Progenitor cell of endocrine pancreas (in vitro differentiated cells): ENCODE measurements around the gene BCAP31. TPM values are rescaled to one million over a fixed set of nuclear protein-coding genes. Genes with fewer than 3 reads are reported as not detected.
A peak's percentile ranks its signal among the peaks of the same experiment; 100 is the strongest.
"Not testable (repeated sequence)": the region's sequence is repeated elsewhere in the genome, so short reads cannot be mapped to it uniquely, and the experiment has no call there.

Experiments
- DNase-seq: peaks from one replicate; pipeline ENCODE4 v3.0.0; 2021; ENCODE audit warnings: low spot score; ENCODE audit not compliant: unreplicated experiment
- H3K27ac Mint-ChIP-seq: 2 replicates; pipeline ENCODE4 v1.8.0; 2021; ENCODE audit warnings: mild to moderate bottlenecking, moderate library complexity, mixed read lengths
- H3K27me3 Mint-ChIP-seq: 2 replicates; pipeline ENCODE4 v1.8.0; 2021; ENCODE audit warnings: mixed read lengths
- H3K36me3 Mint-ChIP-seq: 2 replicates; pipeline ENCODE4 v1.8.0; 2022; ENCODE audit warnings: mixed read lengths; ENCODE audit not compliant: insufficient read depth
- H3K4me1 Mint-ChIP-seq: 2 replicates; pipeline ENCODE4 v1.8.0; 2021; ENCODE audit warnings: low read depth, mixed read lengths
- H3K4me3 Mint-ChIP-seq: 2 replicates; pipeline ENCODE4 v1.8.0; 2021; ENCODE audit warnings: low read depth, mild to moderate bottlenecking, moderate library complexity, mixed read lengths
- H3K9me3 Mint-ChIP-seq: 2 replicates; pipeline ENCODE4 v1.8.0; 2021; ENCODE audit warnings: low read depth, mixed read lengths
- CTCF ChIP-seq: fragments of 200-600 bp; sonication (generic); IDR thresholded peaks from one replicate; pipeline ENCODE4 v1.5.0; 2021; ENCODE audit warnings: antibody characterized with exemption, mild to moderate bottlenecking; ENCODE audit not compliant: unreplicated experiment
- total RNA-seq: library from RNA; stranded (reverse); gene quantifications from 2 replicates; pipeline ENCODE4 v1.2.1, GENCODE V29; 2021

BCAP31 gene
- total RNA-seq, 1 donor from 2014 or later = 142 TPM

- no peak for DNase-seq
- Mint-ChIP-seq H3K27ac (no peak overlapping the region), H3K27me3 (no peaks in the 10 kb centered on the region), H3K9me3 (peaks cover 16% of the 10 kb centered on the region), H3K4me1 (peaks cover 1% of the 10 kb centered on the region), H3K36me3 (peaks cover 9% of the 10 kb centered on the region), H3K4me3 (no peak overlapping the region)
- TF ChIP-seq CTCF = no peak
Observed at GRCh38 chrX:153709726-153710674, 14.2 kb downstream of the BCAP31 start.

- Mint-ChIP-seq H3K27ac (peak overlapping the region; percentile 37), H3K4me3 (no peak overlapping the region), H3K4me1 (peaks cover 1% of the 10 kb centered on the region), H3K36me3 (peaks cover 6% of the 10 kb centered on the region), H3K9me3 (peaks cover 9% of the 10 kb centered on the region), H3K27me3 (no peaks in the 10 kb centered on the region)
- peak; percentile 63 for TF ChIP-seq CTCF
- DNase-seq = peak; percentile 56
Observed at GRCh38 chrX:153708415-153708814, 15.8 kb downstream of the BCAP31 start.

GRCh38 chrX:153707406-153707805 is 16.8 kb downstream of the BCAP31 start:
- TF ChIP-seq CTCF = no peak
- H3K27ac Mint-ChIP-seq = no peak overlapping the region
- H3K4me3 Mint-ChIP-seq = no peak overlapping the region
- peaks cover 6% of the 10 kb centered on the region for H3K36me3 Mint-ChIP-seq
- peaks cover 1% of the 10 kb centered on the region for H3K4me1 Mint-ChIP-seq
- no peaks in the 10 kb centered on the region for H3K27me3 Mint-ChIP-seq
- no peak for DNase-seq
- peaks cover 7% of the 10 kb centered on the region for H3K9me3 Mint-ChIP-seq

- no peak for TF ChIP-seq CTCF
- H3K4me3 Mint-ChIP-seq = no peak overlapping the region
- DNase-seq = no peak
- no peaks in the 10 kb centered on the region for H3K27me3 Mint-ChIP-seq
- peaks cover 5% of the 10 kb centered on the region for H3K36me3 Mint-ChIP-seq
- H3K9me3 Mint-ChIP-seq = peaks cover 7% of the 10 kb centered on the region
- peak overlapping the region; percentile 67 for H3K27ac Mint-ChIP-seq
- H3K4me1 Mint-ChIP-seq = peaks cover 1% of the 10 kb centered on the region
Observed at GRCh38 chrX:153706799-153707198, 17.4 kb downstream of the BCAP31 start.

GRCh38 chrX:153705403-153706060 is 18.7 kb downstream of the BCAP31 start:
- H3K27ac Mint-ChIP-seq, H3K4me1 Mint-ChIP-seq, H3K27me3 Mint-ChIP-seq, H3K4me3 Mint-ChIP-seq, H3K9me3 Mint-ChIP-seq, DNase-seq, H3K36me3 Mint-ChIP-seq: not testable (repeated sequence)

- not testable (repeated sequence) for H3K4me1 Mint-ChIP-seq, H3K36me3 Mint-ChIP-seq, H3K27me3 Mint-ChIP-seq, H3K9me3 Mint-ChIP-seq, H3K4me3 Mint-ChIP-seq, H3K27ac Mint-ChIP-seq, DNase-seq
Observed at GRCh38 chrX:153704631-153705402, 19.4 kb downstream of the BCAP31 start.
